Fibroblast of the aortic adventitia (primary cell): Measurements from ENCODE around the gene ADNP. TPM values are rescaled to one million over a fixed set of nuclear protein-coding genes. Genes with fewer than 3 reads are reported as not detected.

Experiments used
- DNase-seq: peaks from one replicate; pipeline ENCODE4 v3.0.0-alpha.2; 2010; ENCODE audit warnings: low read depth
- H3K4me3 ChIP-seq: 2 replicates; pipeline ENCODE4 v1.5.1; 2011; ENCODE audit warnings: low read depth, mild to moderate bottlenecking, control low read depth, low read length, moderate library complexity
- total RNA-seq: library from RNA; depleted of rRNA; stranded (reverse); fragments of >200 nt; gene quantifications from 2 replicates; pipeline ENCODE4 v1.2.3, GENCODE V29; 2012; ENCODE audit warnings: low replicate concordance
- TF ChIP-seq, protein P1 (sequence below): IDR thresholded peaks from 2 replicates; pipeline ENCODE4 v1.5.1; 2011; ENCODE audit warnings: mild to moderate bottlenecking, low read length, control low read depth, inconsistent platforms; ENCODE audit not compliant: insufficient read depth

ADNP gene
- total RNA-seq, 1 donor = 35.4 TPM

DNA sequence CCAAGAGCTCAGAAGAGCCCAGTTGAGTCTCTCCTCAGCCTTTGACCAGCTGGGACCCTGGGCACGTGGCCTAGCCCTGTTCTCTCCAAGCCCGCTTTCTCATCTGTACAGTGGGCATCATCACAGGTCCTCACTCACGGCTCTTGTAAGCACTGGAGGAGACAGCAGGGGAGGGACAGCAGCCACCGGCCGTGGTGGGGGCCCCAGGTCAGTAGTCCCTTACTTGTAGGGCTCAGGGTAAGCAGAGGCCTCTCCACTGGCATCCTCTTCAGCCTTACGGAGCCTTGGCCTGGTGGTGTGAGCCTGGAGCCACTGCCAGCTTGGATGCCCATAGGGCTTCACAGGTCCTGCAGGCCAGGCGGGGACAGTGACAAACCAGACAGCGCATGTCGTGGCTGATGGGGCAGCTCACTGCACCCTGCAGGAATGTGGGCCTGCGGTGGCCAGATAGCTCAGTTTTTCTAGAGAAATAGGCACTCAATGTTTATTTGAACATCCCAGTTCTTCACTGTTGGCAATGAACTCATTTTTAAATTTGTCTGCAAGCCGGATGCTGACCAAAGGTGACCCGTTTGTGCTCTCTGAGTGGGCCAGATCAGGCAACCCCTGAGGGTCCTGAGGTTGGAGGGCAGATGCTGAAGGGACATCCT, 65.1 kb downstream of the ADNP start:
- TF ChIP-seq, protein P1, sequence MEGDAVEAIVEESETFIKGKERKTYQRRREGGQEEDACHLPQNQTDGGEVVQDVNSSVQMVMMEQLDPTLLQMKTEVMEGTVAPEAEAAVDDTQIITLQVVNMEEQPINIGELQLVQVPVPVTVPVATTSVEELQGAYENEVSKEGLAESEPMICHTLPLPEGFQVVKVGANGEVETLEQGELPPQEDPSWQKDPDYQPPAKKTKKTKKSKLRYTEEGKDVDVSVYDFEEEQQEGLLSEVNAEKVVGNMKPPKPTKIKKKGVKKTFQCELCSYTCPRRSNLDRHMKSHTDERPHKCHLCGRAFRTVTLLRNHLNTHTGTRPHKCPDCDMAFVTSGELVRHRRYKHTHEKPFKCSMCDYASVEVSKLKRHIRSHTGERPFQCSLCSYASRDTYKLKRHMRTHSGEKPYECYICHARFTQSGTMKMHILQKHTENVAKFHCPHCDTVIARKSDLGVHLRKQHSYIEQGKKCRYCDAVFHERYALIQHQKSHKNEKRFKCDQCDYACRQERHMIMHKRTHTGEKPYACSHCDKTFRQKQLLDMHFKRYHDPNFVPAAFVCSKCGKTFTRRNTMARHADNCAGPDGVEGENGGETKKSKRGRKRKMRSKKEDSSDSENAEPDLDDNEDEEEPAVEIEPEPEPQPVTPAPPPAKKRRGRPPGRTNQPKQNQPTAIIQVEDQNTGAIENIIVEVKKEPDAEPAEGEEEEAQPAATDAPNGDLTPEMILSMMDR = no peak
- DNase-seq = no peak
- H3K4me3 ChIP-seq = no peak overlapping the region

DNA sequence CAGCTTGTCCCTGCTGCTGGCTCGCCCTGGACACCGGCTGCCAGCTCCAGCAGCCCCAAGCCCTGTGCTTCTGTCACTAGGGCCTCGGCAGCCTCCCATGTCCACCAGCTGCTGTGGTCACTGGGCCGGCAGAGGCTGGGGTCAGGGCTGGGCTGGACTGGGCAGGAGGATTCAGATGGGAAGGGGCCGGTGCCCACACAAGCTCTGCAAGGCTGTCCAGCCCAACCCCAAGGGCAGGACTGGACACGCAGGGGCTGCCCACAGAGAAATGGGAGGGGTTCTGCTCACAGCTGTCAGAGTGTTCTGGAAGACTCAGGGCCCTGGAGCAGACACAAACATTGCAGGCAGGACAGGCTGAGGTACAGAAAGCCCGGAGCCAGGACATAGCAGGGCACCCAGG, 65.6 kb downstream of the ADNP start:
- no peak for DNase-seq
- no peak overlapping the region for H3K4me3 ChIP-seq
- TF ChIP-seq, protein P1 = no peak

DNA sequence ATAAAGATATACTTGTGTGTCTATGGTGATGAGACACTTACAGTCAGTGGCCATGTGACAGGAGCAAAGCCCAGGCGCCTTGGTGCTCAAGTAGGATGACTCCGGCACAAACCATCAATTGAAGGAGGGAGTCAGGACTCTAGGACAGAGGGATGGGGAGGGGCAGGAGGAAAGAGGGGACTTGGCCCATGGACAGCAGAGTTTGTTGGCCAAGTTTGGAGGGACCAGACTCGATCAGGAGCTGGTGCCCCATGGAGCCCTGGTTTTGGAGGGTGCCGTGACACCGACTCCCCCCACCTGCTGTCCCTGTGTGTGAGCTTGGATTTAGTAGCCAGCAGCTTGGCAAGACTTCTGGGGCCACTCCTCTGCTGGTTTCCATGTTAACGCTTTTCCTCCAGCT, 66.1 kb downstream of the ADNP start:
- H3K4me3 ChIP-seq = no peak overlapping the region
- TF ChIP-seq, protein P1 = no peak
- no peak for DNase-seq

DNA sequence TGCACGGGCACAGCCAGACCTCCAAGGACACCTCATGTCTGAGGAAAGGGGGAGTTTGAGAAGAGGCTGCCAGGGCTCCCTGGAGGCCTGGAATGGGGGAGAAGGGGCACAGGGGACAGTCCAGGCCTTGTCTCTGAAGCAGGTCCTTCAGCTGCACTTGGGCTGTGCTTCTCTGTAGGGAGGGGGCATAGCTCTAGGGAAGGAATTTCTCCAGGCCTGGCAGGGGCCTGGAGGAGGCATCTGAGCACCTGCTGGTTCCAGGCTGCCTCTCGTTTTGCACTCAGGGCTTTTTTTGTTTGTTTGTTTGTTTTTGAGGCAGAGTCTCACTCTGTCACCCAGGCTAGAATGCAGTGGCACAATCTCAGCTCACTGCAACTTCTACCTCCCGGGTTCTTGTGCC, 68.7 kb downstream of the ADNP start:
- DNase-seq = no peak
- TF ChIP-seq, protein P1 = no peak

DNA sequence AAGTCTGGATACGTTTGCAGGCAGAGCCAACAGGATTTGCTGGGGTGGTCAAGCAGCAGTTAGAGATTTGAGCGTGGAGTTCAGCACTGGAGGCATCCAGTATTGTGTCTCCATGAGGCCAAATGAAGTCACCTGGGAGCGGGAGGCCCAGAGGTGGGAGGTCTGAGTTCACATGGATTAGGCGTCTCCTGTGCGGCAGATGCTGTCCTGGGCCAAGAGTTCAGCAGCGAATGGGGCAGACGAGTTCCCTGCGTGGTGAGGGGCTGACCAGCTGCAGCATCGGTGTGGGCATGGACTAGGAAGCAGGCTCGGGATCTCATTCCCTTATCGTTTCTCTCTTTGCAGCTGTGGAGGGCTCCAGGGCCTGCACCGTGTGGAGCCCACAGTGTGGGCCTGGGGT, 70.2 kb downstream of the ADNP start:
- DNase-seq = no peak
- H3K4me3 ChIP-seq = no peak overlapping the region
- TF ChIP-seq, protein P1 = no peak

More for the DNA sequence above, 68.7 kb downstream of the ADNP start:
- no peak overlapping the region for H3K4me3 ChIP-seq

DNA sequence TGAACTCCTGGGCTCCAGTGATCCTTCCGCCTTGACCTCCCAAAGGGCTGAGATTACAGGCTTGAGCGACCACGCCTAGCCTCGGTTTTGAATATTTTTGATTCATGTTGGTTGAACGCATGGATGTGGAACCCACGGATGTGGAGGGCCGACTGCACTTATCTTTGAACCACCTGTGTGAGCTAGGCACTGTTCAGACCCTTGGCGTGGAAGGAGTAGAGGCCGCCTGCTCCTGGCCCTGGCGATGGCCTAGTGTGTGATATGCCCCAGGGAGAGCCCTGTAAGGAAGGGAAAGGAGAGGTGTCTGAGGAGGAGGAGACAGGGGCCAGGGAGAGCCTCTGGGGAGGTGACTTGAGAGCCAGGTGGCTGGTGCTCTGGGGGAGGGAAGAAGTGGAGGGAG, 72.1 kb downstream of the ADNP start:
- DNase-seq = no peak
- no peak overlapping the region for H3K4me3 ChIP-seq
- TF ChIP-seq, protein P1 = no peak

DNA sequence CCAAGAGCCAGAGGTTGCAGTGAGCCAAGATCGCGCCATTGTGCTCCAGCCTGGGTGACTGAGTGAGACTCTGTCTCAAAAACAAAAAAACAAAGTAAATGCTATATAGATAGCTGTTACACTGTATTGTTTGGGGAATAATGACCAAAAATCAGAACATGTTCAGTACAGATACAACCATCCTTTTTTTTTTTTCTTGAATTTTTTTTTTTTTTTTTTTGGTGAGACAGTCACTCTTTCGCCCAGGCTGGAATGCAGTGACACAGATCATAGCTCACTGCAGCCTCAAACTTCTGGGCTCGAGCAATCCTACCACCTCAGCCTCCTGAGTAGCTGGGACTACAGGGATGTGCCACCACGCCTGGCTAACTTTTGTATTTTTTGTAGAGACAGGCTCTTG, 72.7 kb downstream of the ADNP start:
- no peak overlapping the region for H3K4me3 ChIP-seq
- TF ChIP-seq, protein P1 = no peak
- DNase-seq = no peak
